22Rv1 (cell line): ENCODE data around the gene TMC3.

Experiments used
- CTCF ChIP-seq: fragments of 450-650 bp; IDR thresholded peaks from 2 replicates; pipeline ENCODE4 v1.5.1; 2017; ENCODE audit warnings: mild to moderate bottlenecking
- ZFX ChIP-seq: fragments of 450-650 bp; IDR thresholded peaks from 2 replicates; pipeline ENCODE4 v1.6.1; 2017; ENCODE audit warnings: antibody characterized with exemption, borderline replicate concordance

DNA sequence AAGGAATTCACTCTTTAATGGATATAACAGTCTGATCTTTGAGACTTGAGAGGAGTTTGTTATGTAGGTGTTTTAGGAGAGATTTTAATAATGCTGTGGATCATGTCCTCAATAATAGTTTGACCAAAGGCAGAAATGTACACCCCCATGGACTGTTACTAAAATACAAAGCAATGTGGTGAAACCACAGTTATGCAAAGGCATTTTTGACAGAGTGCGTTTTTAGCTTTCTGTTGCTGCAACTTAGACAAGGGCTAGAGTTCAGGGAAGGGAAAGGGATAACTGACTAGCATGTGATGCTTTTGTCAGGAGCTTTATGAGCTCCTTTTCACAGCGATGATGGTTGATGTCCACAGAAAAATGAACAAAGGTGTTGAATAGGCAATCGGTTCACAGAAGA lies 46.5 kb downstream of the TMC3 start:
- TF ChIP-seq CTCF (no peak), ZFX (no peak)
